ENCODE data around the gene MICAL2. TPM values are rescaled to one million over a fixed set of nuclear protein-coding genes. Genes with fewer than 3 reads are reported as not detected.

MICAL2 gene, protein sequence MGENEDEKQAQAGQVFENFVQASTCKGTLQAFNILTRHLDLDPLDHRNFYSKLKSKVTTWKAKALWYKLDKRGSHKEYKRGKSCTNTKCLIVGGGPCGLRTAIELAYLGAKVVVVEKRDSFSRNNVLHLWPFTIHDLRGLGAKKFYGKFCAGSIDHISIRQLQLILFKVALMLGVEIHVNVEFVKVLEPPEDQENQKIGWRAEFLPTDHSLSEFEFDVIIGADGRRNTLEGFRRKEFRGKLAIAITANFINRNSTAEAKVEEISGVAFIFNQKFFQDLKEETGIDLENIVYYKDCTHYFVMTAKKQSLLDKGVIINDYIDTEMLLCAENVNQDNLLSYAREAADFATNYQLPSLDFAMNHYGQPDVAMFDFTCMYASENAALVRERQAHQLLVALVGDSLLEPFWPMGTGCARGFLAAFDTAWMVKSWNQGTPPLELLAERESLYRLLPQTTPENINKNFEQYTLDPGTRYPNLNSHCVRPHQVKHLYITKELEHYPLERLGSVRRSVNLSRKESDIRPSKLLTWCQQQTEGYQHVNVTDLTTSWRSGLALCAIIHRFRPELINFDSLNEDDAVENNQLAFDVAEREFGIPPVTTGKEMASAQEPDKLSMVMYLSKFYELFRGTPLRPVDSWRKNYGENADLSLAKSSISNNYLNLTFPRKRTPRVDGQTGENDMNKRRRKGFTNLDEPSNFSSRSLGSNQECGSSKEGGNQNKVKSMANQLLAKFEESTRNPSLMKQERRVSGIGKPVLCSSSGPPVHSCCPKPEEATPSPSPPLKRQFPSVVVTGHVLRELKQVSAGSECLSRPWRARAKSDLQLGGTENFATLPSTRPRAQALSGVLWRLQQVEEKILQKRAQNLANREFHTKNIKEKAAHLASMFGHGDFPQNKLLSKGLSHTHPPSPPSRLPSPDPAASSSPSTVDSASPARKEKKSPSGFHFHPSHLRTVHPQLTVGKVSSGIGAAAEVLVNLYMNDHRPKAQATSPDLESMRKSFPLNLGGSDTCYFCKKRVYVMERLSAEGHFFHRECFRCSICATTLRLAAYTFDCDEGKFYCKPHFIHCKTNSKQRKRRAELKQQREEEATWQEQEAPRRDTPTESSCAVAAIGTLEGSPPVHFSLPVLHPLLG
- total RNA-seq: 63.1 and 78.6 TPM in 2 replicates

GRCh38 chr11:12110201-12110713 lies at the start of gene MICAL2:
TSS of gene MICAL2 (plus strand) at chr11:12110590. CDS start at chr11:12162156, 51,566 bp downstream.

Other genes with a start within 250 kb of the MICAL2 start
- gene DKK3, start 102.0 kb upstream of the MICAL2 start, total RNA-seq: 222 and 270 TPM in 2 replicates